Calu3 (cell line): ENCODE data around the gene BTG4. TPM values are rescaled to one million over a fixed set of nuclear protein-coding genes. Genes with fewer than 3 reads are reported as not detected.

Source experiments
- BruUV-seq: library from RNA; stranded (reverse); fragments of 400-500 nt; replicated peaks from 2 replicates; lab custom pipeline; 2021; lab: Mats Ljungman, UMichigan
- CTCF ChIA-PET: fragments of 300-600 bp; sonication (Branson Sonifier 250); formaldehyde crosslinking; loops from one replicate; lab custom pipeline; 2022; ENCODE audit warnings: antibody characterized with exemption; lab: Charles Lee
- DNase-seq: peaks from one replicate; pipeline ENCODE4 v3.0.0; 2022
- H3K27ac Mint-ChIP-seq: one replicate; pipeline ENCODE4 v1.8.0; 2022; ENCODE audit warnings: mixed read lengths; ENCODE audit not compliant: unreplicated experiment
- H3K27me3 Mint-ChIP-seq: one replicate; pipeline ENCODE4 v1.8.0; 2022; ENCODE audit warnings: mixed read lengths; ENCODE audit not compliant: unreplicated experiment
- H3K36me3 Mint-ChIP-seq: one replicate; pipeline ENCODE4 v1.8.0; 2022; ENCODE audit warnings: mild to moderate bottlenecking, moderate library complexity, mixed read lengths; ENCODE audit not compliant: insufficient read depth, unreplicated experiment
- H3K4me1 Mint-ChIP-seq: one replicate; pipeline ENCODE4 v1.8.0; 2022; ENCODE audit warnings: mild to moderate bottlenecking, low read depth, mixed read lengths; ENCODE audit not compliant: unreplicated experiment
- H3K4me3 Mint-ChIP-seq: one replicate; pipeline ENCODE4 v1.8.0; 2022; ENCODE audit warnings: mild to moderate bottlenecking, low read depth, moderate library complexity, mixed read lengths; ENCODE audit not compliant: unreplicated experiment
- H3K9me3 Mint-ChIP-seq: one replicate; pipeline ENCODE4 v1.8.0; 2022; ENCODE audit warnings: low read depth, mixed read lengths; ENCODE audit not compliant: unreplicated experiment
- CTCF ChIP-seq: fragments of 200-600 bp; IDR thresholded peaks from one replicate; pipeline ENCODE4 v1.8.0; 2022; ENCODE audit warnings: antibody characterized with exemption; ENCODE audit not compliant: unreplicated experiment
- intact Hi-C: fragments of 100-400 bp; cut with micrococcal nuclease; formaldehyde crosslinking; loops from one replicate; pipeline ENCODE4 v1.10.0; 2022; ENCODE audit not compliant: unreplicated experiment
- total RNA-seq: library from RNA; stranded (reverse); gene quantifications from 2 replicates; pipeline ENCODE4 v1.2.3, GENCODE V29; 2022

BTG4 gene
- total RNA-seq, 1 experiment from 2014 or later = not detected

- DNase-seq = no peak
- Mint-ChIP-seq H3K4me3 (no peak overlapping the region), H3K9me3 (no peaks in the 10 kb centered on the region), H3K27me3 (no peaks in the 10 kb centered on the region), H3K4me1 (no peaks in the 10 kb centered on the region), H3K36me3 (no peaks in the 10 kb centered on the region), H3K27ac (no peak overlapping the region)
- no peak for TF ChIP-seq CTCF
- CTCF ChIA-PET = no interaction called here
- intact Hi-C loops = no loop called here
- BruUV-seq = no TSS peak
Measured at GRCh38 chr11:111477898-111478297, 34.3 kb downstream of the BTG4 start.

DNA sequence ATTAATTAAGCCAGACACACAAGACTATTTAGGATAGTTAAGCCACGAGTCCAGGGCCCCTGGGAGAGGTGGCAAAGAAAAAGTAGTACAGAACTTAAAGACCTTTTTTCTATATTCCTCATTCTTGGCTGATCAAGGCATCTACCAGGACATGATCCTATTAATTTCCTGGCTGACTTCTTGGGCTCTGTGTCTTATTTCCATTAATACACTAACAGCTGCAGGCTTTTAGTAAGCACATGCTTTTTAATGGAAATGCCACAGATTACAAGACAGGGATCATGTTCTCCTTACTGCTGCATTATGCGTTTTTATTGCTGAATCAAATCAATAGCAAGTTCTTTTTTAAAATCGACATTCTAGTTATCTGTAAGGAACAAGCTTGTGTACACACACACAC lies 35.2 kb downstream of the BTG4 start:
- intact Hi-C loops = no loop called here
- TF ChIP-seq CTCF = no peak
- DNase-seq = no peak
- Mint-ChIP-seq H3K27me3 (no peaks in the 10 kb centered on the region), H3K27ac (no peak overlapping the region), H3K4me1 (no peaks in the 10 kb centered on the region), H3K36me3 (no peaks in the 10 kb centered on the region), H3K4me3 (no peak overlapping the region), H3K9me3 (no peaks in the 10 kb centered on the region)
- no TSS peak for BruUV-seq
- CTCF ChIA-PET = interaction anchor here (0.6 kb wide), 1 partner anchor 168 kb away, joined by 3 read pairs; no protein-coding TSS in a partner anchor

GRCh38 chr11:111476366-111476765 lies 35.8 kb downstream of the BTG4 start:
- no peak for DNase-seq
- intact Hi-C loops = no loop called here
- H3K9me3 Mint-ChIP-seq = no peaks in the 10 kb centered on the region

GRCh38 chr11:111474432-111474831 lies 37.8 kb downstream of the BTG4 start:
- Mint-ChIP-seq H3K27me3 (no peaks in the 10 kb centered on the region), H3K27ac (no peak overlapping the region), H3K4me3 (no peak overlapping the region), H3K4me1 (no peaks in the 10 kb centered on the region), H3K9me3 (no peaks in the 10 kb centered on the region), H3K36me3 (no peaks in the 10 kb centered on the region)
- CTCF ChIA-PET = no interaction called here
- intact Hi-C loops = no loop called here
- TF ChIP-seq CTCF = no peak
- BruUV-seq = no TSS peak
- DNase-seq = no peak

More at GRCh38 chr11:111476366-111476765, 35.8 kb downstream of the BTG4 start:
- H3K4me1 Mint-ChIP-seq = no peaks in the 10 kb centered on the region
- CTCF ChIA-PET = interaction anchor here (0.6 kb wide), 2 partner anchors 65 to 169 kb away, joined by 3 read pairs; no protein-coding TSS in a partner anchor
- H3K36me3 Mint-ChIP-seq = no peaks in the 10 kb centered on the region
- no peak overlapping the region for H3K27ac Mint-ChIP-seq
- TF ChIP-seq CTCF = no peak
- H3K4me3 Mint-ChIP-seq = no peak overlapping the region
- no TSS peak for BruUV-seq
- no peaks in the 10 kb centered on the region for H3K27me3 Mint-ChIP-seq
